ENCODE data around the gene SLC25A21.
"Not testable (repeated sequence)": the region's sequence is repeated elsewhere in the genome, so short reads cannot be mapped to it uniquely, and the experiment has no call there.

Gene SLC25A21

DNA sequence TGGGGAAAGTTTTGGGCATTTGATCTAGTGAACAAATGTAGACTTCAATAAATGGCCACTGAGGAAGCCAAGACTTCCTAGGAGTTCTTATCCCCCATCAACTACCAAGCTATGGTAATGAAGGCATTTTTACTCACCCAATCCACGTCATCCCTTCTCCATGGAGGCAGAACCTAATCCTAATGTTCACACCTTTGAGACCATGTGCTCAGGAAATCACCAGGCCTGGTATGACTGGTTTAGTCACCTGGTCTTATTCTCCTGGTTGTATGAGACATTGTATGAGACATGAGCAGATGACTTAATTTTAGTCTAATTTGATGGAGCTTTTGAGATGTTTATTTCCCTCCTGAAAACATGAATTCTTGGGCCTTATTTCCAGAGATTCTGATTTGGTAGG lies 422.2 kb downstream of the SLC25A21 start:
- DNase-seq: no peak

DNA sequence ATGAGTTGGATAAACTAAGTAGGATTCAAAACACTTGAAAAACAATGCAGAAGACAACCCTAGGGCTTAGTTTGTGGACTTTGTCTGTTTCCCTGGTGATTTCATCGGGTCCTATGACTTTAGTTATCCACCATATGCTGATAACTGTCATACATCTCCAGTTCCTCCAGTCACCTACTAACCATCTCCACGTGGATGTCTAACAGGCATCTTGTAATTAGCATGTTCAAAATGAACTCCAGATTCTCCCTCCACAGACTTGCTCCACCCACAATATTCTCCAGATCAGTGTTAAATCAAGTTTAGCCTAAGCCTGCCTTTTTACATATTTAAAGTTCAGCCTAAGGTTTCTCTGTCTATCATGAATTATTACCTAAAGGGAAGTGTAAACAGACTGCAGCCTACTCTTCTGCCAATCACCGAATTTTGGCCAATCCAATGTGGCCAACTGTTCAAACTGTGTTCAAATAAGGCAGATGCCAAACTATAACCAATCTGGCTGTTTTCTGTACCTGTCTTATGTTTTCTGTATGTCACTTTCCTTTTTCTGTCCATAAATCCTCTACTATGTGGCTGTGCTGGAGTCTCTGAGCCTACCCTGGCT lies 423.7 kb downstream of the SLC25A21 start:
- no peak for DNase-seq

DNA sequence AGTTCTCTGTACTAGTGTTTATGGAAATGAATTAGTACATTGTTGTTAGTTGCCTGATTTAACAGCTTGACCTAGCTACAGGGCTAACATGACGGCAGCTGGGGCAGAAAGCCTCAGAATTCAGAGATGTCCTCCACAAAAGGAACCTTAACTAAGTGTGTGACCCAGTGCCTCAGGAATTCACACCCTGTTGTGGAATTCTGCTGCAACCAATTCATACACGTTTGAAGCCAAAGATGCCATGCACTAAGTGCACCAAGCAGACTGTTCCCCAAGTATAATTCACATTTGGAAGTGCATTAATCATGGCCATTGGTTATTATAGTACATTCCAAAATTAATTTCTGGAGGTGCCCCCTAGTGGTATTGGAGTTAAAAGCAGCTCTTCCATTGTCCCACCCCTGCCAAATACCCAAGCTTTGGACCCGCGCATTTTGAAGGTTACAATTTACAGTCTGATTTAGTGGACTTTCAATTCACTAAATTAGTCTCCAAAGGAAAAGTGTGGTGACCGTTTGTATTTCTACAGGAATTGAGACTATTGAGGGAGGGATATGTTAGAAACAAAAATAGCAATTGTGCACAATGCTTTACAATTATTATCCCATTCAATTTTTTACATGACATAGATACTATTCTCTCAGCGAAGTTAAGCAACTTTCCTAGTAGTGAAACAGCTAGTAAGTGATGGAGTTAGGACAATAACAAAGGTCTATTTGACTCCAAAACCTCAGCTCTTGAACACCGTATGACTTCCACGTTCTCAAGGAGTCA lies 424.8 kb downstream of the SLC25A21 start:
- DNase-seq: no peak

DNA sequence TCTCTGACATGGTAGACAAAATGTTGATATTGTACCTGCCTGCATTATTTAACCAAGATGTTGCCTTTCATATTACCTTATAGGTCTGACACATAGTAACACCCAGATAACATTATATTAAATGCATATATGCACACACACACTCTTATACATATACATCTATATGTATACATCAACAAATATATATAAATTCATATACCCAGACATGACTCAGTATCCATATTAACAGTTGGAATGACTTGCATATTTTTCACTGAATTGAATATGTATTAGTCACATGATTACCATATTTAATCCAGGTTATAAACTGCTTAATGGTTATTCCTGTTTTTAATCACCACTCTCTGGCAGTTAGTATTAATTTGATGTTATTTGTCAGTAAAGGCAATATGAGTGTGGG lies 425.5 kb downstream of the SLC25A21 start:
- DNase-seq: no peak

DNA sequence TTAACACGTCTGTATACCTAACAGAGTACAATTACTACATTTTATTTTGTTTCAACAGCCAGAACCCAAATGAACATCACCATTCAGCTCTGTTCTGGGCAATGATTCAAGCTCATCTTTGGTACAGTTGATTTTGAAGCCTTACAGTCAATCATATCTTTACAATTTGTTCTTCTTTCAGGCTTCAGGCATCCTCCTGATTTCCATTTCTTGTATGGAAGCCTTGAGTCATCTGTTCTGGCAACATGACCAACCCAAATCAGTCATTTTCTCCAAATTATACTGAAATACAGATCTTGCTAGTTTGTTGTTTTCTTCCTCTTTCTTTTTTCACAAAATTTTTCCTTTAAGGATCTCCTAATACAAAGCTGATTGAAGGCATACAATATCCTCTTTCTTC lies 430.5 kb downstream of the SLC25A21 start:
- no peak for DNase-seq

DNA sequence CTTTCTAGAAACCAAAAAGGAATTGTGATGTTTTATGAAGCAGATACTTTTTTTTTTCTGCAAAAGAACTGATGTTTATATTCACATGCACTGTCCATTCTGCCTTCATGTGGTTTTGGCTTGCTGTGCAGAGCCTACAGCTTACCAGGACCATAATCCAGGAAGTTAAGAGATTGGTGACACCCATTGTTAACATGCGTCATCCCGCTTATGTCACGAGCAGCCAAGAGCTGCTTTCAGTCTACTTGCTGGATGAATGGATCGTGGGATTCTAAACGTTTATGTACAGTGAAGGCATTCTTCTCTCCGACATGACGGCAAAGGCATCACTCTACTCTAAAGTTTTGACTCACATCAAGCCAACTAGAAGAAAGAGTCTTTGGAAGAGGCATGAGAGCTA lies 434.1 kb downstream of the SLC25A21 start:
- no peak for DNase-seq

DNA sequence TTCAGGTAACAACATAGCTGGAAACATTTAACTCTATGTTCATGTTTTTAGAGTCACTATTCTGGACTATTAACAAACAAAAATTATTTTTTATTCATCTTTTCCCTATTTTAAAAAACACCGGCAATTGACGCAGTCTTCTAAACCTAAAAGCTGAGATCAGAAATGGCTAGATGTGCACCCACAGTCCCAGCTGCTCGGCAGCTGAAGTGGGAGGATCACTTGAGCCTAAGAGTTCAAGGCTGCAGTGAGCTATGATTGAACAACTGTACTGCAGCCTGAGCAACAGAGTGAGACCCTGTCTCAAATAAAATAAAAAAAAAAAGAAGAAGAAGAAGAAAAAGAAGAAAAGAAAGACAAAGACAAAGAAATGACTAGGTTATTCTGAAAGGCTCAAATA lies 446.3 kb downstream of the SLC25A21 start:
- no peak for DNase-seq

DNA sequence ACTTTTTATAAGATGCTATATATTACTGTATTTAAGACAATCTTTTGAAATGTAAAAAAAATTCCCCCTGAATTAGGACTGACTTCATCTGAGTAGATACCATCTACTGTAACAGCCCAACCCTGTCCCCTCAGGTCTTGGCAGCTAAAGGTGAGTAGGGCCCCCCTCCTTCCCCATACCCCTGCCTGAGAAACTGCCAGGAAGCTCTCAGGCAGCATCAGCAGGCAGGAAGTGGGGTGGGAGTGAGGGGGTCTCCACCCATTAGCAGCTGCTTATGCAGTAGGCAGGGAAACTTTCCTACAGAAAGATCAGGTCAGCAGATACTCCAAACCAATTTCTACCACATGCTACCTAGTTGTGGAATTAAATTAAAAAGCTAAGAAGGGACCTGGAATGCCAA lies 448.2 kb downstream of the SLC25A21 start:
- DNase-seq: no peak

DNA sequence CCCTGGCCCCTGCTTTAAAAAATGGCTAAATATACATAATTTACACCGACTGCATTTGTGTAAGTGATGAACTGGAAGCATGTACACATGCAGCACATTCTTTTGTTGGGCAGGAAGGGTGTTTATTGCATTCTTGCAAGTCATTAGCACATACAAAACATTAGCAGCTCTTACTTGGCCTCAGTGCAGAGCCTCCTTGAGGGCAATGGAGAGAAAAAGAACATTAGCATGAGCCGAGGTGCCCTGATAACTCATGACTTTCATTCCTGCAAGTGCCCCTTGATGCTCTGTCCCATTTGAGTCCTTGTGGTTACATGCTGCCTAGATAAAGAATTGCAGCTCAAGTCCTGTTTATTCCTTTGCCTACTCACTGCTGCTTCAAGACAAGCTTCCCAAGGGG lies 448.9 kb downstream of the SLC25A21 start:
- no peak for DNase-seq

DNA sequence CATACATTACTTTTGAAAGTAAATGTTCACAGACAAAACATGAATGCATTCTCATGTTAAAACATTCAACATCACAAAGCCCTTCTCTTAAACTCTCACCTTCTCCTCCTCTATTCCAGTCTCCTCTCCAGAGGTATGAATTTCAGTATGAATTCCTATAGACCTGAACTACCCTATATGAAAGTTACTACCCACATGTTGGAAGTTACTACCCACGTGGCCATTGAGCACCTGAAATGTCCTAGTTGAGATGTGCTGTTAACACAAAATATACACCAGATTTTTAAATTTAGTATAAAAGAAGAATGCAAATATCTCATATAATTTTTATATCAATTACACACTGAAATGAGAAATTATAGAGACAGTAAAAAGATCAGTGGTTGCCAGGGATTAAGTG lies 450.5 kb downstream of the SLC25A21 start:
- no peak for DNase-seq

DNA sequence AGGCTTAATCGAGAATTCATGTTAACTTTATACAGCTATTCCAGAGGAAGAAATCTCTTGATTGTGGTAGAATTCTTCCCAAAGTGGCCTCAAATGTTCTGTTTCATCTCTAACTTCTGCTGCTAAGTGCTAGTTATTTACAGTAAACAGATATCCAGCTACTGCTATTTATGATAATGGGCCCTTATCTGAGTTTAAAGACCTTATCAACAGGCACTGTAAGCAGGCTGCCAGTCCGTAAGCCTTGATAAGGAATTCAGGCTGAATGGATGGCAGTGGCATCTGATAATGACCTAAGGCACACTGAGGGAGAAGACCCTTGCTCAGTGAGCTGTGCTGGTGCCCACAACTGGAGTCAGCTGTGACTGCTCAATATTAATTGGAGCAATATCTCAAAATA lies 451.7 kb downstream of the SLC25A21 start:
- no peak for DNase-seq

DNA sequence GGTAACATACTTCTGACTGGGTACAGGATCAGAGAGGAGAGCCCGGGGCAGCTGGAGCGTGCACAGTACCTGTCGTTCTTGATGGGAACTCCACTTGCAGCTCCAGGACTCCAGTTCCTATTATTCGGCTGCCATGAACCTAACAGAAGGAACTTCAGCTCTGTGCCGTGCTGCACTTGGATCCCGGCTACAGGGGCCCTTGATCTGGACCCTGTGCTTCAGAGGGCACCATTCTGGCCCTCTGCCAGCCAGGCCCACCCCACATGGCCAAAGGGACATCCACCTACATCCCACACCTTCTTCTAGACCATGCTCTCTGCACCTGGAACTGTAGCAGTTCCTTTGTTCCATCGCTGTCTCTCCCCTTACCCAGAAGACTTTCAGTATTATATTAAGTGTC lies 452.6 kb downstream of the SLC25A21 start:
- DNase-seq: no peak

DNA sequence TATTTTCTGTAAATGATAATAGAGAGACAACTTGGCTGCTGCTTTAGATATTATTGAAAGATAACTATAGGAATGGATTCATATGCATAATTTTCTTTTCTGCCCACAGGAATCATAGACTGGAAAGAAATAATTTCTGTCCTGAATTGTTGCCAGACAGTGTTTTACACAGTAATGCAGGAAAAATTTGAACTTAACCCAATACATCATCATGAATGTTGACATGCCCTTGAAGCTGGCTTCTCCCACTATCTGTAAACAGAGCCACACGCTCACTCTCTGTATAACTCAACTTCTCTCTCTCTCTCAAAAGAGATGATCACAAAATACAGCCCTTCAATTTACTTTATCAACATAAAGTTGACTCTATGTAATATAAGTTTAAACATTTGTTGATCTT lies 454.2 kb downstream of the SLC25A21 start:
- DNase-seq: peak; percentile 2

DNA sequence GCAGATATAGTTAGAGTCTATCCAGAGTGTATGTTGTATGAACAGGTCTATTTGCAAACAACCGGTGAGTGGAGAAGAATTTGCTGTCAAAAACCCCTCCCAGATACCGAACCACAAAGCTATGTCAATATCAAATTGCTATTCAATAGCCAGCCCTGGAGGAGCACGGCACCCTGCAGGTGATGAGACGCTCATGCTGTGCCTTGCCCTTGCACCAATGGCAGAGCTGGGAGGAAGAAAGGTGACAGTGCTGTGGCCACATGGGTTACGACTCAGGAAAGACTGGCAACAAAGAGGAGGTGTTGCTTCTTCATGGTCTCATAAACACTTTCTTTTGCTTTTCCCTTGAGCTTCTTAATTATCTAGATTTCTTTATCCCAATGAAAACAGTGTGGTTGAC lies 455.0 kb downstream of the SLC25A21 start:
- no peak for DNase-seq

DNA sequence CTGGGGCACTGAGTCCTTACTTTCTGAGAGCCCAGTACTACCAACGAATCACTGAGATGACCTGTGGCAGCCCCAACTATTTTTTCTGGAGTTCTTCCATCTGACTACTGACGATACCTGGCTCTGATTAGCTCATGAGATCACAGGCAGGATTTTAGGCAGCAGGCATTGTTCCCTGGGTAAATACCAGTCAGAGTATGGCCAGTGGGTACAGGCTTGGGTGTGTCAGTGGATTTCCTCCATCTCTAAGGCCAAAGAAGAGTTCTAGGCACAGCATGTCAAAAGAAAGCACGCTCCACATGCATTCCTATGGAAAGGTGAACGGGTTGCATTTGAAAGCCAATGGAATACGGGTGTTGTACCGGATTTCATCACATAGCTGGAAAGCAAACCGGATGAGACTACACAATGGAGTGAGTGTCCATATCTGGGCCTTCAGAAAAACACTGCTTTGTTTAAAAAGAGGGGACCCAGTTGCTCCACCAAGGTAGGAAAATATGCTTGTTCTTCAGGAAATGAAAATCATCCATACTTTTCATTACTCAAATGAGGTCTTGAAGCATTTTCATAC lies 455.7 kb downstream of the SLC25A21 start:
- no peak for DNase-seq

DNA sequence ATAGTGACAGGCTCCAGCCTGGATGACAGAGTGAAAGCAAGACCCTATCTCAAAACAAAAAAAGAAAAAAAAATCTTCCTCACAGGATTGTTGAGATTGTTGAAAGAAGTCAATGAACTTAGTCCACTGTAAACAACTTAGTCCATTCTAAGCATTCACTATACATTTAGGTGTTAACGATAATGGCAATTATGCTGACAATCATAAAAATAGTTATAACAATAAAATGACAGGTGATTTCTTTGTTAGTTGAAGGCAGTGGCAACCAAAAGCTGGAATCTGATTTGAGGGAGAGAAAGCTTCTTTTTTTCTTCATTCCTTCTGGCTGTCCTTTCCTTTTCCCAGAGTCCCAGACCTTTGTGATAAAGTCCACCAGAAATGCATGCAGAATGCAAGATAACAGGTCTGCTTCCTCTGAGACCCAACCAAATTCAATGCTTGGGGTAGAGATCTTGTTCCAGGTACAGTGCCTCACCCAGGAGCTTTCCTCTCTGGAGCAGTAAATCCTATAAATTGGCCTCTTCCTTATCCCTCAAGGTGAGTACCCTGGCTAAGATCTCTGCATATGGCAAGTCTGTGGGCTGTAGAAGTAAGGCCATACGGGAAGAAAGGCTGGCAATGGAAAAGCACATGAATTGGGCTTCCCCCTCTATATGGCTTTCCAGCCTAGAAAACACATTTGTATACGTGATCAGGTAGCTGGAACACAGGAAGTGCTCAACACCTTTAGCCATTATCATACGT lies 458.3 kb downstream of the SLC25A21 start:
- DNase-seq: no peak

DNA sequence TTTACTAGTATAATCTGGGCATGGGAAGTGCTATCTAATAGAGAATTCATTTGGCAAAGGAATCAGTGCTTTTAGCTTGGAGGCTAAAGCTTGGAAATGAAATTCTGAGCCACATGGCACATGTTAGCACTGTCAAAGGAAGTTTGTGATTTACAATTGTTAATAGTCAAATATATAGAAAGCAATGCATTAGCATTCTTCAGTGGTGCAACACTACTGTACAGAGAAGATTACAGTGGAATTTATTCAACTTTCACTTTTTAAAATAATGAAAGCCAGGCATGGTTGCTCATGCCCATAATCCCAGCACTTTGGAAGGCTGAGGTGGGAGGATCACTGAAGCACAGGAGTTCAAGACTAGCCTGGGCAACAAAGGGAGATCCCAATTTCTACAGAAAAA lies 464.8 kb downstream of the SLC25A21 start:
- no peak for DNase-seq

DNA sequence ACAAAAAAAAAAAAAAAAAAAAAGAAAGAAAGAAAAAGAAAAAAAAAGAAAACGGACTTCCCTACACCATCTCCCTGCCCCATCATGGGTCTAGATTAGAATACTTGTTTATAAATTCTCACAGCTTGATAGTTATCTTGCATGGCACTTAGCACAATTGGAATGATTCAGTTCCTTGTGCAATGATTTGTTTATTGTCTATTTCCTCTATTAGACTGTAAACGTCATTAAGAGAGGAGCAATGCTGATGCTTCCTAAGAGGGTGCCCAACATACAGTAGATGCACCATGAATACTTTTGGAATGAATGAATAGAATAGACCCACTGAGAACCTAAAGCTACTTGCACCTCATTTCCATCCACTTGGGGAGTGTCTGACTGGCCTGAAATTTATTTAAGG lies 469.9 kb downstream of the SLC25A21 start:
- DNase-seq: no peak

DNA sequence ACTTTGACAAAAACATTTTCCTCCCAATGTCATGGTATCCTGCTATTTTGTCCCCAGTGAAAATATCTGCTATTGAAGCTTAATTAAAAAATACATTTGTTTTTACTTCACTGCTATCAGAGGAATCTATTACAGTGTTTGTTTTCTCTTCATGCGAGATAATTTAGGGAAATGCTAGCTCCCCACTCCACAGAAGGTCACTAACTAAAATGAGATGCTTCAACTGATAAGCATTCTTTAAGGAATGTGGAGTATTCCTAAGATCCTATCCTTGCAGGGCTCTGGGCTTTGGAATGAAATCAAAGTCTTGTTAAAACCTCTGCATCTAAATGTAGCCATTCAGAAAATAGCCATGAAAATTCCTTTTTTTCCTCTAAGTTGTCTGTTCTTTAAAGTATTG lies 471.3 kb downstream of the SLC25A21 start:
- DNase-seq: no peak

DNA sequence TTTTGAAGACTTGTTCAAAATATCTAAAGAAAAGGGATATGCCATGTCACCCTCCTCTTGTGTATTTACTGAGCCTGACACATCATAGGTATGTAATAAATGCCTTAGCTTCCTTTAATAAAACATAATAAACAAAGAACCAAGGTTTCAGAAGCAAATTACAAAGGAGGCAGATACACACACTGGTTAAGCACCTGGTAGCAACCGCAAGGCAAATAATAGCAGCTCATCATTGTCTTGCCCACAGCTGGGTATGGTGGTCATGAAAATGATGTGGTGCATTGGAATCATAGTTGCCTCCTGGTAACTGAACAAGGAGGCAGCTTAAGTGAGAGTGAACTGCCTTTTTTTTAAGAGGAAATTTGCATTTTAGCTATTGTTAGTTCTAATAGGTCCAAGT lies 471.8 kb downstream of the SLC25A21 start:
- DNase-seq: no peak

DNA sequence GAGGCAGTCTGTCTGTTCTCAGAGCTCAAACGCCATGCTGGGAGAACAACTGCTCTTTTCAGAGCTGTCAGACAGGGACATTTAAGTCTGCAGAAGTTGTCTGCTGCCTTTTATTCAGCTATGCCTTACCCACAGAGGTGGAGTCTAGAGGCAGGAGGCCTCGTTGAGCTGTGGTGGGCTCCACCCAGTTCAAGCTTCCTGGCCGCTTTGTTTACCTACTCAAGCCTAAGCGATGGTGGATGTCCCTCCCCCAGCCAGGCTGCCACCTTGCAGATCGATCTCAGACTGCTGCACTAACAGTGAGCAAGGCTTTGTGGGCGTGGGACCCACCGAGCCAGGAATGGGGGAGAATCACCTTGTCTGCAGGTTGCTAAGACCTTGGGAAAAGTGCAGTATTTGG lies 473.0 kb downstream of the SLC25A21 start:
- DNase-seq: not testable (repeated sequence)

DNA sequence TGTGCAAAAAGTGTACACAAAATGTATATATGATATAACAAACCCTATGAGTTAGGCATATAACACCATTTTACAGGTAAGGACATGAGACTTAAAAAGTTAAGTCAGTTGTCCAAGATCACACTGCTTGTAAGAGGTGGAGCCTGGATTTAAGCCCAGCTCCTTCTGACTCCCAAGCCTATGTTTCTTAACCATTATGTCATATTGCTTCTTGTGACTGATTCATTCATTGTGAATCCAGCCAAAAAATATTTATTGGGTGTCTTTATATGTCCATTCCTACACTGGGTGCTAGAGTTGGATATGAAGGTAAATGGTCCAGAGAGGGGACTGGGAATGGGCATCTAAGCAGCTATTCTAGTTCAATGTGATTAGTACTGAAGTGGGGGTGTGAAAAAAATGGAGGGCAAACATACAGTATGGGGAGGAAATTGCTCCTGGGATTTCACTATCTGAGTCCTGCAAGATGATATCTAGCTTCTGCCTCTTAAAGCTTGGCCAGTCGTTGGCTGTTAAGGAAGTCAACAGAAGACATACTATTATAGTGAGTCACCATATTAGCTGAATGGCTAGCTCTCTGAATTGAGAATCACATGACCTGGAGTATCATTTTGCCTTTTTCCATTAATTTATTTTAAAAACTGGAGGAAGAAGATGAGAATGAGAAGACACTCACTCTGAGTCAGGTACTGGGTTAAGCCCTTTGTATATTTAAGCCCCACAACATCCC lies 481.9 kb downstream of the SLC25A21 start:
- peak; percentile 49 for DNase-seq

DNA sequence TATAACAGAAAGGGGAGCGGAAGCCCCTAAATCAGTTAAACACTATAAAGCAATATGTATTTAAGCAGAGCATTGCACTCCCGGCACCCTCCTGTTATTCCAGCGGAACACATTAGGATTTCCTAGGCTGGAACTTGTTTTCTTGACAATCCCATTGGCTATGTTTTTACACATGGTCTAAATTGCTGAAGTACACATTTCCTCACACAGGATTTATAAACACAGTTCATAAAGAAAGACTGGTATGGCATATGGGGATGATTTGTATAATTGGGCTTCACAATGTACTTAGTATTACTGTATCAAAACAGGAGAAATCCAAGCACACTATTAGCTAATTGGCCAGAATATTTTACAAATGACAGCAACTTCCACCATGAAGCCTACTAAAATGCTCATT lies 487.5 kb downstream of the SLC25A21 start:
- DNase-seq: no peak
